ENCODE measurements around the gene ETFDH. TPM values are rescaled to one million over a fixed set of nuclear protein-coding genes. Genes with fewer than 3 reads are reported as not detected.

The ETFDH gene
- total and polyA plus RNA-seq, 9 of the 15 experiments (the other 6 are each of a cell fraction or from before 2014, with no cell fraction given), result 14.6 to 33.6 (median 25.9) TPM

GRCh38 chr4:158673633-158674032 is 1.5 kb downstream of the ETFDH start:
- WGBS (ENCODE audit: insufficient coverage, low coverage, missing lambda C conversion rate), result 30% methylated on average over 3 of the region's 3 CpGs
- Histone ChIP-seq H3K9me1 (ENCODE audit: control insufficient read depth, insufficient read depth, low read length) (no peaks in the 10 kb centered on the region), H3K4me3 (peak overlapping the region; percentile 92; the same call in 1 of the 2 replicates), H3K4me1 (replicated peaks in 1 of 2; ENCODE audit: control insufficient read depth in 2 of 2, insufficient read depth in 2 of 2, low read length in 2 of 2) (peaks cover 9 to 16% of the 10 kb centered on the region in 2 experiments; a peak in 4 of 5 replicates), H3K4me2 (ENCODE audit: insufficient read depth, low read length) (peak overlapping the region; percentile 56), H3K9me3 (replicated peaks; ENCODE audit: control insufficient read depth, insufficient read depth, low read depth, low read length) (no peaks in the 10 kb centered on the region), H3K36me3 (ENCODE audit: control insufficient read depth, insufficient read depth, low read length) (peaks cover 5% of the 10 kb centered on the region; the same call in 2 of the 3 replicates), H3K27ac (ENCODE audit: extremely low read depth, low read depth, low read length) (peak overlapping the region; percentile 81; the same call in 1 of the 3 replicates), H2AFZ (ENCODE audit: low read depth, low read length) (peak overlapping the region; percentile 96), H3K27me3 (ENCODE audit: control insufficient read depth in 2 of 2, insufficient read depth in 2 of 2, low read length in 2 of 2) (no peaks in the 10 kb centered on the region), H3K79me2 (ENCODE audit: control insufficient read depth, insufficient read depth, low read length) (peaks cover 38% of the 10 kb centered on the region), H4K20me1 (replicated peaks; ENCODE audit: control insufficient read depth, insufficient read depth, low read length) (no peaks in the 10 kb centered on the region), H3K9ac (ENCODE audit: insufficient read depth in 1 of 2, low read depth in 2 of 2, low read length in 2 of 2) (peak overlapping the region in 1 of 2 experiments; percentile 74; a peak in 2 of 4 replicates)
- intact Hi-C loops (cut with micrococcal nuclease) (loop anchor here (2.0 to 5.0 kb wide), 2 partner anchors 49 to 94 kb away; partner anchors contain the start of genes FNIP2 and PPID), in situ Hi-C loops (cut with MboI) (no loop called here)
- DNase-seq (ENCODE audit: extremely low read depth in 1 of 4, low spot score in 3 of 4) (no peak), ATAC-seq (no peak), FAIRE-seq (peak; percentile 19)
- no TSS peak for BruUV-seq (replicated peaks)
- ChIA-PET CTCF (ENCODE audit: low intra/inter-chr PET ratio) (no interaction called here), POLR2A (no interaction called here)
- no peak for TF ChIP-seq ASH1L (IDR thresholded peaks at IDR 0.05; ENCODE audit: borderline replicate concordance, low read depth, partially characterized antibody)
- TF ChIP-seq ZNF449 (CRISPR knock-in tag; IDR thresholded peaks at IDR 0.05), result no peak
- no peak for TF ChIP-seq NONO (IDR thresholded peaks at IDR 0.05; ENCODE audit: low read depth in 2 of 2, low read length in 1 of 2)
- no peak for TF ChIP-seq OTX1 (CRISPR knock-in tag; IDR thresholded peaks at IDR 0.05)
- TF ChIP-seq ZNF583 (CRISPR knock-in tag; IDR thresholded peaks at IDR 0.05), result no peak
- no peak for TF ChIP-seq ZNF280A (IDR thresholded peaks at IDR 0.05; ENCODE audit: low read depth, partially characterized antibody)
- no peak for TF ChIP-seq SIX5 (IDR thresholded peaks at IDR 0.05; ENCODE audit: borderline replicate concordance in 1 of 2, insufficient read depth in 1 of 2, low read depth in 1 of 2, low read length in 2 of 2)
- TF ChIP-seq SFPQ (IDR thresholded peaks at IDR 0.05; ENCODE audit: low read depth, low read length), result no peak
- no peak for TF ChIP-seq SRSF7 (optimal IDR thresholded peaks at IDR 0.05; ENCODE audit: low read depth, low read length)
- no peak for TF ChIP-seq ZNF561 (CRISPR knock-in tag; conservative IDR thresholded peaks at IDR 0.05)
- TF ChIP-seq RHOXF2B (CRISPR knock-in tag; conservative IDR thresholded peaks at IDR 0.05), result no peak
- no peak for TF ChIP-seq KAT2B (IDR thresholded peaks at IDR 0.05; ENCODE audit: low read depth, low read length)
- no peak for TF ChIP-seq GATA2 (CRISPR knock-in tag; IDR thresholded peaks at IDR 0.05)
- no peak for TF ChIP-seq MECOM (CRISPR knock-in tag; IDR thresholded peaks at IDR 0.05)
- TF ChIP-seq ATF6 (CRISPR knock-in tag; IDR thresholded peaks at IDR 0.05), result no peak
- no peak for TF ChIP-seq ZNF324 (CRISPR knock-in tag; IDR thresholded peaks at IDR 0.05)

Data from K562 (cell line).